Measurements from ENCODE around the gene MCEE. TPM values are rescaled to one million over a fixed set of nuclear protein-coding genes. Genes with fewer than 3 reads are reported as not detected.
"Not testable (repeated sequence)": the region's sequence is repeated elsewhere in the genome, so short reads cannot be mapped to it uniquely, and the experiment has no call there.

MCEE gene
- total RNA-seq (18.0 TPM), polyA plus RNA-seq (28.9 TPM)
- long read RNA-seq, donor 1, partial matches to known transcripts: 0 of 1 reads
- long read RNA-seq, donor 1, other reads (novel, unspliced or antisense): 0 of 1 reads
- long read RNA-seq, donor 2, transcript MCEE-201 (3 exons, 835 nt): major isoform, 6 of 292 reads
- long read RNA-seq, donor 2, partial matches to known transcripts: 266 of 292 reads
- long read RNA-seq, donor 2, other reads (novel, unspliced or antisense): 18 of 292 reads
- long read RNA-seq, donor 3, transcript MCEE-201 (3 exons, 835 nt): major isoform, 12 of 156 reads
- long read RNA-seq, donor 3, partial matches to known transcripts: 131 of 156 reads
- long read RNA-seq, donor 3, other reads (novel, unspliced or antisense): 13 of 156 reads
- long read RNA-seq, donor 4, partial matches to known transcripts: 5 of 8 reads
- long read RNA-seq, donor 4, other reads (novel, unspliced or antisense): 0 of 8 reads
- long read RNA-seq, donor 5, transcript MCEE-201 (3 exons, 835 nt): major isoform, 8 of 14 reads
- long read RNA-seq, donor 5, partial matches to known transcripts: 5 of 14 reads
- long read RNA-seq, donor 5, other reads (novel, unspliced or antisense): 0 of 14 reads
- long read RNA-seq, donor 6, partial matches to known transcripts: 0 of 1 reads
- long read RNA-seq, donor 6, other reads (novel, unspliced or antisense): 0 of 1 reads
- long read RNA-seq, donor 7, transcript MCEE-201 (3 exons, 835 nt): major isoform, 6 of 11 reads
- long read RNA-seq, donor 7, partial matches to known transcripts: 5 of 11 reads
- long read RNA-seq, donor 7, other reads (novel, unspliced or antisense): 0 of 11 reads
- long read RNA-seq, donor 8, partial matches to known transcripts: 0 of 2 reads
- long read RNA-seq, donor 8, other reads (novel, unspliced or antisense): 0 of 2 reads
- long read RNA-seq, donor 9, transcript MCEE-201 (3 exons, 835 nt): major isoform, 6 of 6 reads
- long read RNA-seq, donor 9, partial matches to known transcripts: 0 of 6 reads
- long read RNA-seq, donor 9, other reads (novel, unspliced or antisense): 0 of 6 reads
- long read RNA-seq, donor 10, partial matches to known transcripts: 0 of 2 reads
- long read RNA-seq, donor 10, other reads (novel, unspliced or antisense): 0 of 2 reads

GRCh38 chr2:71130152-71130904, at the start of gene MCEE, which contains the start of gene MPHOSPH10:
Gene MCEE, minus strand, starts transcription at chr2:71130229. Its CDS starts 10 bp downstream, at chr2:71130219.
Gene MPHOSPH10, plus strand, starts transcription at chr2:71130634. Its CDS starts 32 bp downstream, at chr2:71130666.
- under 1% methylated on average over 67 of the region's 67 CpGs for WGBS
- peak; percentile 83 to 95 (median 87) for DNase-seq (ENCODE audit: low read depth in 6 of 9, low spot score in 9 of 9)
- peak within 1 kb of the TSS; percentile 87 to 93 for H3K27ac ChIP-seq (ENCODE audit: low read depth in 1 of 2, low read length in 1 of 2)

GRCh38 chr2:71178836-71179235, 48.8 kb upstream of the MCEE start:
- H3K9me3 ChIP-seq (ENCODE audit: control insufficient read depth in 2 of 2, insufficient read depth in 1 of 2, low read length in 1 of 2); H3K27me3 ChIP-seq (ENCODE audit: control insufficient read depth in 2 of 2, insufficient read depth in 1 of 2, low read length in 1 of 2); H3K4me1 ChIP-seq (ENCODE audit: control insufficient read depth in 2 of 2, insufficient read depth in 2 of 2, low read length in 2 of 2); H3K27ac ChIP-seq (ENCODE audit: low read depth in 1 of 2, low read length in 1 of 2); H3K4me3 ChIP-seq (ENCODE audit: low read length in 2 of 2); DNase-seq (ENCODE audit: low read depth in 6 of 9, low spot score in 9 of 9); H3K36me3 ChIP-seq (ENCODE audit: control insufficient read depth in 2 of 2, insufficient read depth in 2 of 2, low read length in 1 of 2): not testable (repeated sequence)
- 97% methylated on average over 8 of the region's 8 CpGs for WGBS

More at GRCh38 chr2:71130152-71130904, at the start of gene MCEE, which contains the start of gene MPHOSPH10:
- Histone ChIP-seq H3K4me3 (ENCODE audit: low read length in 2 of 2) (peak within 1 kb of the TSS; percentile 84 to 92), H3K9me3 (ENCODE audit: control insufficient read depth in 2 of 2, insufficient read depth in 1 of 2, low read length in 1 of 2) (no peaks in the 10 kb centered on the region), H3K4me1 (ENCODE audit: control insufficient read depth in 2 of 2, insufficient read depth in 2 of 2, low read length in 2 of 2) (peaks cover 6 to 8% of the 10 kb centered on the region in 2 donors), H3K36me3 (ENCODE audit: control insufficient read depth in 2 of 2, insufficient read depth in 2 of 2, low read length in 1 of 2) (peaks cover 10 to 14% of the 10 kb centered on the region in 2 donors), H3K27me3 (ENCODE audit: control insufficient read depth in 2 of 2, insufficient read depth in 1 of 2, low read length in 1 of 2) (no peaks in the 10 kb centered on the region)

GRCh38 chr2:71174207-71174606, 44.2 kb upstream of the MCEE start:
- no peak for DNase-seq (ENCODE audit: low read depth in 6 of 9, low spot score in 9 of 9)
- H3K4me3 ChIP-seq (ENCODE audit: low read length in 2 of 2): no peak overlapping the region
- 27% methylated on average over 3 of the region's 3 CpGs for WGBS
- H3K27me3 ChIP-seq (ENCODE audit: control insufficient read depth in 2 of 2, insufficient read depth in 1 of 2, low read length in 1 of 2): no peaks in the 10 kb centered on the region
- H3K36me3 ChIP-seq (ENCODE audit: control insufficient read depth in 2 of 2, insufficient read depth in 2 of 2, low read length in 1 of 2): no peaks in the 10 kb centered on the region
- H3K4me1 ChIP-seq (ENCODE audit: control insufficient read depth in 2 of 2, insufficient read depth in 2 of 2, low read length in 2 of 2): peaks cover 0 to 4% of the 10 kb centered on the region in 2 donors
- no peaks in the 10 kb centered on the region for H3K9me3 ChIP-seq (ENCODE audit: control insufficient read depth in 2 of 2, insufficient read depth in 1 of 2, low read length in 1 of 2)
- no peak overlapping the region for H3K27ac ChIP-seq (ENCODE audit: low read depth in 1 of 2, low read length in 1 of 2)

- whole genome bisulfite sequencing: 95% methylated on average over 1 of the region's 1 CpG
Measured at GRCh38 chr2:71173096-71173495, 43.1 kb upstream of the MCEE start.

GRCh38 chr2:71166812-71167211, 36.8 kb upstream of the MCEE start:
- no peaks in the 10 kb centered on the region for H3K4me1 ChIP-seq (ENCODE audit: control insufficient read depth in 2 of 2, insufficient read depth in 2 of 2, low read length in 2 of 2)
- no peaks in the 10 kb centered on the region for H3K27me3 ChIP-seq (ENCODE audit: control insufficient read depth in 2 of 2, insufficient read depth in 1 of 2, low read length in 1 of 2)
- H3K9me3 ChIP-seq (ENCODE audit: control insufficient read depth in 2 of 2, insufficient read depth in 1 of 2, low read length in 1 of 2): no peaks in the 10 kb centered on the region
- H3K4me3 ChIP-seq (ENCODE audit: low read length in 2 of 2): no peak overlapping the region
- no peaks in the 10 kb centered on the region for H3K36me3 ChIP-seq (ENCODE audit: control insufficient read depth in 2 of 2, insufficient read depth in 2 of 2, low read length in 1 of 2)
- no peak for DNase-seq (ENCODE audit: low read depth in 6 of 9, low spot score in 9 of 9)
- 91% methylated on average over 3 of the region's 3 CpGs for WGBS
- no peak overlapping the region for H3K27ac ChIP-seq (ENCODE audit: low read depth in 1 of 2, low read length in 1 of 2)

More at GRCh38 chr2:71173096-71173495, 43.1 kb upstream of the MCEE start:
- Histone ChIP-seq H3K27me3 (ENCODE audit: control insufficient read depth in 2 of 2, insufficient read depth in 1 of 2, low read length in 1 of 2) (no peaks in the 10 kb centered on the region), H3K4me3 (ENCODE audit: low read length in 2 of 2) (no peak overlapping the region), H3K9me3 (ENCODE audit: control insufficient read depth in 2 of 2, insufficient read depth in 1 of 2, low read length in 1 of 2) (no peaks in the 10 kb centered on the region), H3K4me1 (ENCODE audit: control insufficient read depth in 2 of 2, insufficient read depth in 2 of 2, low read length in 2 of 2) (peaks cover 0 to 4% of the 10 kb centered on the region in 2 donors), H3K36me3 (ENCODE audit: control insufficient read depth in 2 of 2, insufficient read depth in 2 of 2, low read length in 1 of 2) (no peaks in the 10 kb centered on the region), H3K27ac (ENCODE audit: low read depth in 1 of 2, low read length in 1 of 2) (no peak overlapping the region)
- no peak for DNase-seq (ENCODE audit: low read depth in 6 of 9, low spot score in 9 of 9)

- no peak overlapping the region for H3K4me3 ChIP-seq (ENCODE audit: low read length in 2 of 2)
- WGBS: 13% methylated on average over 16 of the region's 16 CpGs
- no peak overlapping the region for H3K27ac ChIP-seq (ENCODE audit: low read depth in 1 of 2, low read length in 1 of 2)
- H3K9me3 ChIP-seq (ENCODE audit: control insufficient read depth in 2 of 2, insufficient read depth in 1 of 2, low read length in 1 of 2): no peaks in the 10 kb centered on the region
- H3K27me3 ChIP-seq (ENCODE audit: control insufficient read depth in 2 of 2, insufficient read depth in 1 of 2, low read length in 1 of 2): peaks cover 0 to 12% of the 10 kb centered on the region in 2 donors
- DNase-seq (ENCODE audit: low read depth in 6 of 9, low spot score in 9 of 9): peak; percentile 20 to 70 (median 40)
- H3K4me1 ChIP-seq (ENCODE audit: control insufficient read depth in 2 of 2, insufficient read depth in 2 of 2, low read length in 2 of 2): no peaks in the 10 kb centered on the region
- no peaks in the 10 kb centered on the region for H3K36me3 ChIP-seq (ENCODE audit: control insufficient read depth in 2 of 2, insufficient read depth in 2 of 2, low read length in 1 of 2)
Measured at GRCh38 chr2:71157124-71157793, 27.2 kb upstream of the MCEE start.

- H3K36me3 ChIP-seq (ENCODE audit: control insufficient read depth in 2 of 2, insufficient read depth in 2 of 2, low read length in 1 of 2): no peaks in the 10 kb centered on the region
- H3K27me3 ChIP-seq (ENCODE audit: control insufficient read depth in 2 of 2, insufficient read depth in 1 of 2, low read length in 1 of 2): peaks cover 0 to 12% of the 10 kb centered on the region in 2 donors
- WGBS: 81% methylated on average over 6 of the region's 6 CpGs
- H3K4me1 ChIP-seq (ENCODE audit: control insufficient read depth in 2 of 2, insufficient read depth in 2 of 2, low read length in 2 of 2): no peaks in the 10 kb centered on the region
- no peak overlapping the region for H3K4me3 ChIP-seq (ENCODE audit: low read length in 2 of 2)
- no peaks in the 10 kb centered on the region for H3K9me3 ChIP-seq (ENCODE audit: control insufficient read depth in 2 of 2, insufficient read depth in 1 of 2, low read length in 1 of 2)
- DNase-seq (ENCODE audit: low read depth in 6 of 9, low spot score in 9 of 9): no peak
- no peak overlapping the region for H3K27ac ChIP-seq (ENCODE audit: low read depth in 1 of 2, low read length in 1 of 2)
Measured at GRCh38 chr2:71156573-71156972, 26.5 kb upstream of the MCEE start.

- DNase-seq (ENCODE audit: low read depth in 6 of 9, low spot score in 9 of 9): no peak
- Histone ChIP-seq H3K4me1 (ENCODE audit: control insufficient read depth in 2 of 2, insufficient read depth in 2 of 2, low read length in 2 of 2) (no peaks in the 10 kb centered on the region), H3K4me3 (ENCODE audit: low read length in 2 of 2) (no peak overlapping the region), H3K9me3 (ENCODE audit: control insufficient read depth in 2 of 2, insufficient read depth in 1 of 2, low read length in 1 of 2) (no peaks in the 10 kb centered on the region), H3K27me3 (ENCODE audit: control insufficient read depth in 2 of 2, insufficient read depth in 1 of 2, low read length in 1 of 2) (peaks cover 0 to 12% of the 10 kb centered on the region in 2 donors), H3K36me3 (ENCODE audit: control insufficient read depth in 2 of 2, insufficient read depth in 2 of 2, low read length in 1 of 2) (no peaks in the 10 kb centered on the region), H3K27ac (ENCODE audit: low read depth in 1 of 2, low read length in 1 of 2) (no peak overlapping the region)
- WGBS: 96% methylated on average over 4 of the region's 4 CpGs
Measured at GRCh38 chr2:71155846-71156245, 25.8 kb upstream of the MCEE start.

All from thymus (tissue), 14 donors.